Measurements from ENCODE around the gene HAAO.

The HAAO gene

GRCh38 chr2:42791606-42792005, 777 bp downstream of the HAAO start:
- Histone ChIP-seq H2AK5ac (ENCODE audit: low read length) (no peak overlapping the region), H3K9me3 (ENCODE audit: insufficient read depth, low read depth, low read length) (peaks cover 2% of the 10 kb centered on the region), H3K18ac (ENCODE audit: low read length) (no peak overlapping the region), H3K36me3 (ENCODE audit: control insufficient read depth in 1 of 2, insufficient read depth in 2 of 2, low read length in 2 of 2) (peaks cover 5 to 6% of the 10 kb centered on the region in 2 experiments), H2BK120ac (ENCODE audit: insufficient read depth, low read length, poor library complexity) (no peak overlapping the region), H3K14ac (ENCODE audit: low read length) (peak overlapping the region; percentile 23), H2AFZ (ENCODE audit: insufficient read depth, low read length, poor library complexity) (no peak overlapping the region), H2BK12ac (ENCODE audit: low read length) (no peak overlapping the region), H3K79me2 (ENCODE audit: control insufficient read depth, insufficient read depth, low read length, poor library complexity) (no peaks in the 10 kb centered on the region), H3K4me1 (ENCODE audit: control insufficient read depth in 1 of 2, insufficient read depth in 2 of 2, low read length in 2 of 2) (peaks cover 10 to 19% of the 10 kb centered on the region in 2 experiments), H4K8ac (ENCODE audit: low read depth, low read length) (no peak overlapping the region), H3K4me2 (ENCODE audit: low read length) (peak overlapping the region; percentile 91), H3K23ac (ENCODE audit: low read length) (no peak overlapping the region), H3K4me3 (ENCODE audit: low read depth, low read length) (peak overlapping the region; percentile 5), H3K79me1 (ENCODE audit: low read length) (peaks cover 19% of the 10 kb centered on the region), H3K27ac (ENCODE audit: low read depth, low read length) (peak overlapping the region; percentile 99), H3K9ac (ENCODE audit: low read length) (no peak overlapping the region), H4K12ac (ENCODE audit: low read depth, low read length) (no peak overlapping the region), H3K27me3 (ENCODE audit: insufficient read depth, low read length) (no peaks in the 10 kb centered on the region), H2BK5ac (ENCODE audit: low read depth, low read length, poor library complexity) (no peak overlapping the region), H4K91ac (ENCODE audit: low read depth, low read length) (no peak overlapping the region), H3K4ac (ENCODE audit: low read depth, low read length) (no peak overlapping the region)
- WGBS (ENCODE audit: extremely low coverage, insufficient coverage, insufficient read length): no CpG with 5 or more reads among the region's 4 CpGs
- DNase-seq: no peak

- Histone ChIP-seq H2BK5ac (ENCODE audit: low read depth, low read length, poor library complexity) (no peak overlapping the region), H3K27me3 (ENCODE audit: insufficient read depth, low read length) (no peaks in the 10 kb centered on the region), H4K91ac (ENCODE audit: low read depth, low read length) (no peak overlapping the region), H3K4ac (ENCODE audit: low read depth, low read length) (no peak overlapping the region), H2BK120ac (ENCODE audit: insufficient read depth, low read length, poor library complexity) (no peak overlapping the region), H4K8ac (ENCODE audit: low read depth, low read length) (no peak overlapping the region), H3K23ac (ENCODE audit: low read length) (no peak overlapping the region), H2BK12ac (ENCODE audit: low read length) (no peak overlapping the region), H3K14ac (ENCODE audit: low read length) (no peak overlapping the region), H2AFZ (ENCODE audit: insufficient read depth, low read length, poor library complexity) (no peak overlapping the region), H3K4me1 (ENCODE audit: control insufficient read depth in 1 of 2, insufficient read depth in 2 of 2, low read length in 2 of 2) (peaks cover 15 to 25% of the 10 kb centered on the region in 2 experiments), H4K12ac (ENCODE audit: low read depth, low read length) (no peak overlapping the region), H3K4me3 (ENCODE audit: low read depth, low read length) (no peak overlapping the region), H3K79me1 (ENCODE audit: low read length) (peaks cover 19% of the 10 kb centered on the region), H3K18ac (ENCODE audit: low read length) (no peak overlapping the region), H3K4me2 (ENCODE audit: low read length) (no peak overlapping the region), H2AK5ac (ENCODE audit: low read length) (no peak overlapping the region), H3K9ac (ENCODE audit: low read length) (no peak overlapping the region), H3K36me3 (ENCODE audit: control insufficient read depth in 1 of 2, insufficient read depth in 2 of 2, low read length in 2 of 2) (peaks cover 3 to 5% of the 10 kb centered on the region in 2 experiments), H3K79me2 (ENCODE audit: control insufficient read depth, insufficient read depth, low read length, poor library complexity) (no peaks in the 10 kb centered on the region), H3K27ac (ENCODE audit: low read depth, low read length) (no peak overlapping the region), H3K9me3 (ENCODE audit: insufficient read depth, low read depth, low read length) (peaks cover 2% of the 10 kb centered on the region)
- WGBS (ENCODE audit: extremely low coverage, insufficient coverage, insufficient read length): no CpG with 5 or more reads among the region's 2 CpGs
- no peak for DNase-seq
Measured at GRCh38 chr2:42789751-42790150, 2.6 kb downstream of the HAAO start.

- Histone ChIP-seq H3K36me3 (ENCODE audit: control insufficient read depth in 1 of 2, insufficient read depth in 2 of 2, low read length in 2 of 2) (peaks cover 3 to 5% of the 10 kb centered on the region in 2 experiments), H4K8ac (ENCODE audit: low read depth, low read length) (no peak overlapping the region), H3K27me3 (ENCODE audit: insufficient read depth, low read length) (no peaks in the 10 kb centered on the region), H3K79me1 (ENCODE audit: low read length) (peaks cover 15% of the 10 kb centered on the region), H2AK5ac (ENCODE audit: low read length) (no peak overlapping the region), H4K12ac (ENCODE audit: low read depth, low read length) (no peak overlapping the region), H2BK12ac (ENCODE audit: low read length) (no peak overlapping the region), H3K18ac (ENCODE audit: low read length) (no peak overlapping the region), H3K14ac (ENCODE audit: low read length) (no peak overlapping the region), H2BK5ac (ENCODE audit: low read depth, low read length, poor library complexity) (no peak overlapping the region), H3K4ac (ENCODE audit: low read depth, low read length) (no peak overlapping the region), H3K79me2 (ENCODE audit: control insufficient read depth, insufficient read depth, low read length, poor library complexity) (no peaks in the 10 kb centered on the region), H3K9me3 (ENCODE audit: insufficient read depth, low read depth, low read length) (peaks cover 2% of the 10 kb centered on the region), H3K9ac (ENCODE audit: low read length) (no peak overlapping the region), H2BK120ac (ENCODE audit: insufficient read depth, low read length, poor library complexity) (no peak overlapping the region), H3K4me1 (ENCODE audit: control insufficient read depth in 1 of 2, insufficient read depth in 2 of 2, low read length in 2 of 2) (peaks cover 17 to 23% of the 10 kb centered on the region in 2 experiments), H2AFZ (ENCODE audit: insufficient read depth, low read length, poor library complexity) (no peak overlapping the region), H4K91ac (ENCODE audit: low read depth, low read length) (no peak overlapping the region), H3K4me3 (ENCODE audit: low read depth, low read length) (no peak overlapping the region), H3K4me2 (ENCODE audit: low read length) (no peak overlapping the region), H3K27ac (ENCODE audit: low read depth, low read length) (no peak overlapping the region), H3K23ac (ENCODE audit: low read length) (no peak overlapping the region)
- WGBS (ENCODE audit: extremely low coverage, insufficient coverage, insufficient read length): no CpG with 5 or more reads among the region's 4 CpGs
- peak; percentile 75 to 86 for DNase-seq
Measured at GRCh38 chr2:42788882-42789281, 3.5 kb downstream of the HAAO start.

GRCh38 chr2:42788478-42788793, 3.9 kb downstream of the HAAO start:
- H3K36me3 ChIP-seq (ENCODE audit: control insufficient read depth in 1 of 2, insufficient read depth in 2 of 2, low read length in 2 of 2): peaks cover 5 to 6% of the 10 kb centered on the region in 2 experiments
- no CpG with 5 or more reads among the region's 9 CpGs for WGBS (ENCODE audit: extremely low coverage, insufficient coverage, insufficient read length)
- H3K9me3 ChIP-seq (ENCODE audit: insufficient read depth, low read depth, low read length): peaks cover 3% of the 10 kb centered on the region
- no peak overlapping the region for H2BK12ac ChIP-seq (ENCODE audit: low read length)
- H2BK5ac ChIP-seq (ENCODE audit: low read depth, low read length, poor library complexity): no peak overlapping the region
- H3K18ac ChIP-seq (ENCODE audit: low read length): no peak overlapping the region
- H3K27me3 ChIP-seq (ENCODE audit: insufficient read depth, low read length): no peaks in the 10 kb centered on the region
- H4K8ac ChIP-seq (ENCODE audit: low read depth, low read length): no peak overlapping the region
- H4K91ac ChIP-seq (ENCODE audit: low read depth, low read length): no peak overlapping the region
- H3K4me1 ChIP-seq (ENCODE audit: control insufficient read depth in 1 of 2, insufficient read depth in 2 of 2, low read length in 2 of 2): peaks cover 17 to 23% of the 10 kb centered on the region in 2 experiments
- H2AFZ ChIP-seq (ENCODE audit: insufficient read depth, low read length, poor library complexity): no peak overlapping the region
- no peak overlapping the region for H4K12ac ChIP-seq (ENCODE audit: low read depth, low read length)
- H3K9ac ChIP-seq (ENCODE audit: low read length): no peak overlapping the region
- H2AK5ac ChIP-seq (ENCODE audit: low read length): no peak overlapping the region
- no peak overlapping the region for H3K14ac ChIP-seq (ENCODE audit: low read length)
- no peak overlapping the region for H3K23ac ChIP-seq (ENCODE audit: low read length)
- H3K79me2 ChIP-seq (ENCODE audit: control insufficient read depth, insufficient read depth, low read length, poor library complexity): no peaks in the 10 kb centered on the region
- DNase-seq: no peak
- H3K4ac ChIP-seq (ENCODE audit: low read depth, low read length): no peak overlapping the region
- peaks cover 14% of the 10 kb centered on the region for H3K79me1 ChIP-seq (ENCODE audit: low read length)
- no peak overlapping the region for H3K4me3 ChIP-seq (ENCODE audit: low read depth, low read length)
- H3K4me2 ChIP-seq (ENCODE audit: low read length): no peak overlapping the region
- no peak overlapping the region for H2BK120ac ChIP-seq (ENCODE audit: insufficient read depth, low read length, poor library complexity)
- H3K27ac ChIP-seq (ENCODE audit: low read depth, low read length): no peak overlapping the region

All from trophoblast cell (in vitro differentiated cells and primary cell).